Stomach smooth muscle (tissue), 2 donors: ENCODE results near the gene ZNF385B.

Experiments used
- H3K27ac ChIP-seq: one replicate; pipeline ENCODE4 v1.7.0; 2013; ENCODE audit warnings: mild to moderate bottlenecking, low read length, inconsistent platforms
- H3K27me3 ChIP-seq, 2 donors: one replicate each; pipeline ENCODE4 v1.7.0; 2013; ENCODE audit warnings: low read length in 2 of 2; ENCODE audit not compliant: insufficient read depth in 2 of 2, control insufficient read depth in 1 of 2
- H3K36me3 ChIP-seq, 2 donors: one replicate each; pipeline ENCODE4 v1.7.0; 2013; ENCODE audit warnings: low read length in 2 of 2; ENCODE audit not compliant: control insufficient read depth in 2 of 2, insufficient read depth in 2 of 2
- H3K4me1 ChIP-seq: one replicate; pipeline ENCODE4 v1.7.0; 2013; ENCODE audit warnings: low read length; ENCODE audit not compliant: control insufficient read depth, insufficient read depth
- H3K4me3 ChIP-seq, 2 donors: one replicate each; pipeline ENCODE4 v1.7.0; 2013; ENCODE audit warnings: low read length in 2 of 2
- H3K9ac ChIP-seq, 2 donors: one replicate each; pipeline ENCODE4 v1.7.0; 2013; ENCODE audit warnings: low read length in 2 of 2, mild to moderate bottlenecking in 1 of 2
- H3K9me3 ChIP-seq, 2 donors: one replicate each; pipeline ENCODE4 v1.7.0; 2013; ENCODE audit warnings: low read length in 2 of 2; ENCODE audit not compliant: control insufficient read depth in 2 of 2
- donor health status: healthy.
- donor health status: Pancreatic carcinoma.

The ZNF385B gene

GRCh38 chr2:179495315-179495714 lies 366.1 kb downstream of the ZNF385B start:
- H3K4me3 ChIP-seq = no peak overlapping the region
- H3K9me3 ChIP-seq = peaks cover 0 to 2% of the 10 kb centered on the region in 2 donors
- no peaks in the 10 kb centered on the region for H3K36me3 ChIP-seq
- H3K27me3 ChIP-seq = no peaks in the 10 kb centered on the region
- H3K9ac ChIP-seq = no peak overlapping the region
- no peaks in the 10 kb centered on the region for H3K4me1 ChIP-seq
- H3K27ac ChIP-seq = no peak overlapping the region

GRCh38 chr2:179488563-179488962 lies 372.8 kb downstream of the ZNF385B start:
- H3K27ac ChIP-seq = no peak overlapping the region
- H3K4me3 ChIP-seq = no peak overlapping the region
- no peak overlapping the region for H3K9ac ChIP-seq
- no peaks in the 10 kb centered on the region for H3K36me3 ChIP-seq
- H3K4me1 ChIP-seq = peaks cover 3% of the 10 kb centered on the region
- H3K27me3 ChIP-seq = no peaks in the 10 kb centered on the region
- H3K9me3 ChIP-seq = no peaks in the 10 kb centered on the region

- no peaks in the 10 kb centered on the region for H3K27me3 ChIP-seq
- peaks cover 3% of the 10 kb centered on the region for H3K4me1 ChIP-seq
- H3K9ac ChIP-seq = no peak overlapping the region
- no peaks in the 10 kb centered on the region for H3K9me3 ChIP-seq
- H3K27ac ChIP-seq = no peak overlapping the region
- no peaks in the 10 kb centered on the region for H3K36me3 ChIP-seq
- H3K4me3 ChIP-seq = no peak overlapping the region
These were observed 374.2 kb downstream of the ZNF385B start for GRCh38 chr2:179487010-179487731.

- Histone ChIP-seq H3K27ac (no peak overlapping the region), H3K36me3 (no peaks in the 10 kb centered on the region), H3K9me3 (no peaks in the 10 kb centered on the region), H3K27me3 (no peaks in the 10 kb centered on the region), H3K9ac (no peak overlapping the region), H3K4me3 (no peak overlapping the region), H3K4me1 (peaks cover 3% of the 10 kb centered on the region)
These were observed 378.3 kb downstream of the ZNF385B start for GRCh38 chr2:179483131-179483530.

GRCh38 chr2:179479947-179480346 lies 381.5 kb downstream of the ZNF385B start:
- Histone ChIP-seq H3K9me3 (no peaks in the 10 kb centered on the region), H3K4me1 (no peaks in the 10 kb centered on the region), H3K9ac (no peak overlapping the region), H3K36me3 (no peaks in the 10 kb centered on the region), H3K27me3 (no peaks in the 10 kb centered on the region), H3K27ac (no peak overlapping the region), H3K4me3 (no peak overlapping the region)

- Histone ChIP-seq H3K36me3 (no peaks in the 10 kb centered on the region), H3K4me1 (no peaks in the 10 kb centered on the region), H3K4me3 (no peak overlapping the region), H3K9ac (no peak overlapping the region), H3K27me3 (no peaks in the 10 kb centered on the region), H3K27ac (no peak overlapping the region), H3K9me3 (no peaks in the 10 kb centered on the region)
These were observed 382.6 kb downstream of the ZNF385B start for GRCh38 chr2:179478771-179479170.

GRCh38 chr2:179470992-179471391 lies 390.4 kb downstream of the ZNF385B start:
- no peaks in the 10 kb centered on the region for H3K9me3 ChIP-seq
- no peaks in the 10 kb centered on the region for H3K36me3 ChIP-seq
- H3K27ac ChIP-seq = no peak overlapping the region
- no peaks in the 10 kb centered on the region for H3K4me1 ChIP-seq
- no peak overlapping the region for H3K4me3 ChIP-seq
- no peak overlapping the region for H3K9ac ChIP-seq
- H3K27me3 ChIP-seq = no peaks in the 10 kb centered on the region

GRCh38 chr2:179470089-179470488 lies 391.3 kb downstream of the ZNF385B start:
- H3K9ac ChIP-seq = no peak overlapping the region
- no peaks in the 10 kb centered on the region for H3K36me3 ChIP-seq
- H3K4me1 ChIP-seq = no peaks in the 10 kb centered on the region
- H3K9me3 ChIP-seq = no peaks in the 10 kb centered on the region
- H3K4me3 ChIP-seq = no peak overlapping the region
- H3K27me3 ChIP-seq = no peaks in the 10 kb centered on the region
- H3K27ac ChIP-seq = no peak overlapping the region

GRCh38 chr2:179467960-179468359 lies 393.5 kb downstream of the ZNF385B start:
- no peaks in the 10 kb centered on the region for H3K36me3 ChIP-seq
- H3K27me3 ChIP-seq = no peaks in the 10 kb centered on the region
- H3K9ac ChIP-seq = no peak overlapping the region
- H3K4me3 ChIP-seq = no peak overlapping the region
- no peak overlapping the region for H3K27ac ChIP-seq
- no peaks in the 10 kb centered on the region for H3K9me3 ChIP-seq
- no peaks in the 10 kb centered on the region for H3K4me1 ChIP-seq

- H3K9me3 ChIP-seq = no peaks in the 10 kb centered on the region
- H3K9ac ChIP-seq = no peak overlapping the region
- H3K27me3 ChIP-seq = no peaks in the 10 kb centered on the region
- no peak overlapping the region for H3K27ac ChIP-seq
- no peaks in the 10 kb centered on the region for H3K36me3 ChIP-seq
- no peak overlapping the region for H3K4me3 ChIP-seq
- no peaks in the 10 kb centered on the region for H3K4me1 ChIP-seq
These were observed 394.3 kb downstream of the ZNF385B start for GRCh38 chr2:179467111-179467510.

- Histone ChIP-seq H3K9ac (no peak overlapping the region), H3K36me3 (no peaks in the 10 kb centered on the region), H3K27me3 (no peaks in the 10 kb centered on the region), H3K9me3 (no peaks in the 10 kb centered on the region), H3K27ac (no peak overlapping the region), H3K4me1 (no peaks in the 10 kb centered on the region), H3K4me3 (no peak overlapping the region)
These were observed 400.0 kb downstream of the ZNF385B start for GRCh38 chr2:179461420-179461819.
